Central memory CD8-positive, alpha-beta T cell (primary cell): ENCODE results near the gene SLC16A3.
A peak's percentile ranks its signal among the peaks of the same experiment; 100 is the strongest.

Experiments
- ATAC-seq: fragments of 150-1000 bp; cut with Tn5 transposase; replicated peaks from 2 replicates; pipeline ENCODE4 v1.10.0; 2022; ENCODE audit warnings: mild to moderate bottlenecking, moderate FRiP score, moderate number of reproducible peaks; ENCODE audit not compliant: poor library complexity, severe bottlenecking; ENCODE audit errors: extremely low read depth
- DNase-seq, 2 donors: peaks; one replicate each; pipeline ENCODE4 v3.0.0; 2021; ENCODE audit warnings: low spot score in 2 of 2
- H3K27ac Mint-ChIP-seq: one replicate; pipeline ENCODE4 v1.8.0; 2022; ENCODE audit warnings: low read depth, mild to moderate bottlenecking, moderate library complexity, mixed read lengths
- H3K27me3 Mint-ChIP-seq: one replicate; pipeline ENCODE4 v1.8.0; 2022; ENCODE audit warnings: mixed read lengths
- H3K36me3 Mint-ChIP-seq: one replicate; pipeline ENCODE4 v1.8.0; 2022; ENCODE audit warnings: mild to moderate bottlenecking, moderate library complexity, mixed read lengths; ENCODE audit not compliant: insufficient read depth
- H3K4me1 Mint-ChIP-seq: one replicate; pipeline ENCODE4 v1.8.0; 2022; ENCODE audit warnings: mixed read lengths
- H3K4me3 Mint-ChIP-seq: one replicate; pipeline ENCODE4 v1.8.0; 2022; ENCODE audit warnings: mild to moderate bottlenecking, moderate library complexity, mixed read lengths
- H3K9me3 Mint-ChIP-seq: one replicate; pipeline ENCODE4 v1.8.0; 2022; ENCODE audit warnings: mixed read lengths

Gene SLC16A3

DNA sequence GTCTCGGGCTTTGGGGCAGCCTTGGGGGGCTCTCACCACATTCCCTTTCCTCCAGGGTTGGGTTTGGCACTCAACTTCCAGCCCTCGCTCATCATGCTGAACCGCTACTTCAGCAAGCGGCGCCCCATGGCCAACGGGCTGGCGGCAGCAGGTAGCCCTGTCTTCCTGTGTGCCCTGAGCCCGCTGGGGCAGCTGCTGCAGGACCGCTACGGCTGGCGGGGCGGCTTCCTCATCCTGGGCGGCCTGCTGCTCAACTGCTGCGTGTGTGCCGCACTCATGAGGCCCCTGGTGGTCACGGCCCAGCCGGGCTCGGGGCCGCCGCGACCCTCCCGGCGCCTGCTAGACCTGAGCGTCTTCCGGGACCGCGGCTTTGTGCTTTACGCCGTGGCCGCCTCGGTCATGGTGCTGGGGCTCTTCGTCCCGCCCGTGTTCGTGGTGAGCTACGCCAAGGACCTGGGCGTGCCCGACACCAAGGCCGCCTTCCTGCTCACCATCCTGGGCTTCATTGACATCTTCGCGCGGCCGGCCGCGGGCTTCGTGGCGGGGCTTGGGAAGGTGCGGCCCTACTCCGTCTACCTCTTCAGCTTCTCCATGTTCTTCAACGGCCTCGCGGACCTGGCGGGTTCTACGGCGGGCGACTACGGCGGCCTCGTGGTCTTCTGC lies 8.4 kb downstream of the SLC16A3 start:
- DNase-seq (no peak), ATAC-seq (no peak)
- Mint-ChIP-seq H3K36me3 (peaks cover 23% of the 10 kb centered on the region), H3K4me3 (peak overlapping the region; percentile 13), H3K27ac (peak overlapping the region; percentile 44), H3K27me3 (no peaks in the 10 kb centered on the region), H3K4me1 (peaks cover 52% of the 10 kb centered on the region), H3K9me3 (no peaks in the 10 kb centered on the region)

DNA sequence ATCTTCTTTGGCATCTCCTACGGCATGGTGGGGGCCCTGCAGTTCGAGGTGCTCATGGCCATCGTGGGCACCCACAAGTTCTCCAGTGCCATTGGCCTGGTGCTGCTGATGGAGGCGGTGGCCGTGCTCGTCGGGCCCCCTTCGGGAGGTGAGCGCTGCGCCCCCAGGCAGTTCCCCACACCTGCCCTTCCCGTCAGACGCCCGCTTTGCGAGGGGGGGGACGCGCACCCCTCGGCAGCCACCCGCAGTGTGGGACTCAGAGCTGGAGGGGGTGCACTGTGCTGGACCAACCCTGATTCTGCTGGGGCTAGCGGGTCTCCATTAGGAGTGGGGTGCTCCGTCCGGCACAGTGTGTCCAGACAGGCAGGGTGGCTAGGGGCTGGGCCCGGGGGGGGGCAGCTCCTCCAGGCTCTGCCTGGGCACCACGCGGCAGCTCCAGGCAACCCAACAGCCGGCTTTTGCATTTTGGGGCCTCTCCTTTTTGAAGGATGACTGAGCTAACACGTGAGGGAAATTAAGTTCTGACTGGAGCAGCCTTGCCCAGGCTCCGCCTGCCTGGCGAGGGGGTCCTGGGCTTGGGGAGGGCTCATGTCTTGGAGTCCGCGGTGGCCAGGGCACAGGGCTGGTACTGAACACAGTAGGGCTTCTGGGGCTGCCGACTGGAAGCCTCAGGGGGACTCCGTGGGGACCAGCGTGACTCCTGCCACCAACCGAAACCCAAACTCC lies 9.1 kb downstream of the SLC16A3 start:
- ATAC-seq (peak; percentile 4), DNase-seq (no peak)
- Mint-ChIP-seq H3K27ac (peak overlapping the region; percentile 83), H3K4me3 (peak overlapping the region; percentile 80), H3K9me3 (no peaks in the 10 kb centered on the region), H3K4me1 (peaks cover 58% of the 10 kb centered on the region), H3K36me3 (peaks cover 29% of the 10 kb centered on the region), H3K27me3 (no peaks in the 10 kb centered on the region)

- Mint-ChIP-seq H3K27me3 (no peaks in the 10 kb centered on the region), H3K9me3 (no peaks in the 10 kb centered on the region), H3K4me3 (peak overlapping the region; percentile 80), H3K4me1 (peaks cover 53% of the 10 kb centered on the region), H3K36me3 (peaks cover 36% of the 10 kb centered on the region), H3K27ac (peak overlapping the region; percentile 83)
- peak; percentile 68 for ATAC-seq
- DNase-seq = peak in 1 of 2 donors; percentile 57
Measured at GRCh38 chr17:82238472-82239201, 9.8 kb downstream of the SLC16A3 start.

GRCh38 chr17:82239401-82239925 lies 10.6 kb downstream of the SLC16A3 start:
- Mint-ChIP-seq H3K4me1 (peaks cover 60% of the 10 kb centered on the region), H3K9me3 (no peaks in the 10 kb centered on the region), H3K27ac (no peak overlapping the region), H3K4me3 (peak overlapping the region; percentile 18), H3K36me3 (peaks cover 44% of the 10 kb centered on the region), H3K27me3 (no peaks in the 10 kb centered on the region)
- DNase-seq (no peak), ATAC-seq (no peak)

DNA sequence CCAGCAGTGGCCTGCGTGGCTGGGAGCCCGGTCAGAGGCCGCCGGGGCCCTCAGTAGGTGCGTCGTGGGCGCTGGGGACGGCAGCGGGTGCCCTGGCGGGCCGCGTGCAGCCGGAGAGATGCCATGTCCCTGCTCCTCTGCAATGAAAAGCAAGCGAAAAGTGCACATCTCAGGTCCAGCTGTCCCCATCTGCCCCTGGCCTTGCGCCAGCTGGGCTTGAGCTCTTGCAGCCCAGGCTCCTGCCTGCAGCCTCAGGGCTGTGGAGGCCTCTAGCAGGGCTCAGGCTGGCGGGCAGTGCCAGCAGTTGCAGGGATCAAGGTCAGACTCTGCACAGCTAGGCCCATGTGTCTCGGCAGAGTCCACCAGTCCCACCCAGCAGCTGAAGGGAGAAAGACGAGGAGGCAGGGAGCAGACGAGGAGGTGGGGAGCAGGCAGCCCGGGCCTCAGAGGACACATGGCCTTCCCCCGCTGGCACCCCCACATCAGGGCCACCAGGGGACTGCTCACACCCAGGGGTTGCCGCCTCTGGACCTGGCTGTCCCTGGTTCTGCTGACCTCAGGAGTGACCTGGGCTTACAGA lies 11.2 kb downstream of the SLC16A3 start:
- peak overlapping the region; percentile 18 for H3K4me3 Mint-ChIP-seq
- peaks cover 65% of the 10 kb centered on the region for H3K4me1 Mint-ChIP-seq
- H3K27ac Mint-ChIP-seq = peak overlapping the region; percentile 64
- no peak for ATAC-seq
- H3K36me3 Mint-ChIP-seq = peaks cover 49% of the 10 kb centered on the region
- no peaks in the 10 kb centered on the region for H3K27me3 Mint-ChIP-seq
- H3K9me3 Mint-ChIP-seq = no peaks in the 10 kb centered on the region
- DNase-seq = no peak

DNA sequence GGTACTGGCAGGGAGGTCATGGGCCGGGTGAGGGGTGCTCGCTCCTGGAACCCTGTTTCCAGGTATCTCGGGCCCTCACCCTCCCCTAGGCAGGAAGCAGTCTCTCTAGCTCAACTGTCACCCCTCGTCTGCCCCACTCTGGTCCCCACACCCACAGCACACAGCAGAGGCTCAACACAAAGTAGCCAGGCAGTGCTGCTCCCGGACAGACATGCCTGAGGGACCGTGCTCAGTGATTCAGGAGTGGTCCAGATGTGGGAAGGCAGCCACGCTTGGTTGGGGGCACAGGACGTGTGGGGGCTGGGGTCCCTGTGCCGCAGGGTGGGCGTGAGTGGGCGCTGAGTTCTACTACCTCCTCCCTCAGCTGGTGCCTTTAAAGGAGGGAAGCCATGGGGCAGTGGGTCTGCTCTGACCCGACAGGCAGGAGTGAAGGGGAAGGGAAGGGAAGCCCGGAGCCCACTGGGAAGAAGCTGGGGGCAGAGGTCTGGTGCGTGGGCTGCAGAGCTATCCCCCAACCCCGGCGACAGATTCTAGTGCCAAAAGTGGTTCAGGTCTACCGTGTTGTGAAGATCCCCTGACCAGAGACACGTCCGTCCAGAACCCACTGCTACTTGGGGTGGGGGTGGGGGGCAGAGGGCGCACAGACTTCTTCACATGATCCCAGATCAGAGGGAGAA lies 11.8 kb downstream of the SLC16A3 start:
- Mint-ChIP-seq H3K9me3 (no peaks in the 10 kb centered on the region), H3K4me1 (peaks cover 66% of the 10 kb centered on the region), H3K27me3 (no peaks in the 10 kb centered on the region), H3K4me3 (peak overlapping the region; percentile 42), H3K36me3 (peaks cover 55% of the 10 kb centered on the region), H3K27ac (peak overlapping the region; percentile 64)
- ATAC-seq (no peak), DNase-seq (no peak)

GRCh38 chr17:82241183-82241925 lies 12.5 kb downstream of the SLC16A3 start:
- Mint-ChIP-seq H3K4me1 (peaks cover 63% of the 10 kb centered on the region), H3K4me3 (no peak overlapping the region), H3K9me3 (no peaks in the 10 kb centered on the region), H3K36me3 (peaks cover 56% of the 10 kb centered on the region), H3K27me3 (no peaks in the 10 kb centered on the region), H3K27ac (no peak overlapping the region)
- ATAC-seq (no peak), DNase-seq (no peak)

GRCh38 chr17:82241926-82242697 lies 13.3 kb downstream of the SLC16A3 start:
- Mint-ChIP-seq H3K27me3 (no peaks in the 10 kb centered on the region), H3K27ac (no peak overlapping the region), H3K4me3 (no peak overlapping the region), H3K4me1 (peaks cover 68% of the 10 kb centered on the region), H3K9me3 (no peaks in the 10 kb centered on the region), H3K36me3 (peaks cover 61% of the 10 kb centered on the region)
- DNase-seq (no peak), ATAC-seq (no peak)

GRCh38 chr17:82242698-82242976 lies 13.8 kb downstream of the SLC16A3 start:
- Mint-ChIP-seq H3K9me3 (no peaks in the 10 kb centered on the region), H3K4me3 (no peak overlapping the region), H3K36me3 (peaks cover 63% of the 10 kb centered on the region), H3K27me3 (no peaks in the 10 kb centered on the region), H3K4me1 (peaks cover 69% of the 10 kb centered on the region), H3K27ac (peak overlapping the region; percentile 32)
- ATAC-seq = no peak
- no peak for DNase-seq

- no peak for DNase-seq
- no peak overlapping the region for H3K4me3 Mint-ChIP-seq
- peaks cover 67% of the 10 kb centered on the region for H3K36me3 Mint-ChIP-seq
- no peak for ATAC-seq
- H3K27ac Mint-ChIP-seq = peak overlapping the region; percentile 32
- no peaks in the 10 kb centered on the region for H3K27me3 Mint-ChIP-seq
- H3K4me1 Mint-ChIP-seq = peaks cover 72% of the 10 kb centered on the region
- H3K9me3 Mint-ChIP-seq = no peaks in the 10 kb centered on the region
Measured at GRCh38 chr17:82242977-82243647, 14.3 kb downstream of the SLC16A3 start.
